Measurements from ENCODE around the gene SIGLEC10. TPM values are rescaled to one million over a fixed set of nuclear protein-coding genes. Genes with fewer than 3 reads are reported as not detected.

The SIGLEC10 gene
- total RNA-seq, 1 donor from 2014 or later, result 12.6 TPM

Other genes with a start within 250 kb of the SIGLEC10 start
- gene CD33, start 192.6 kb downstream of the SIGLEC10 start, total RNA-seq, result 20.7 TPM
- gene SIGLECL1, start 166.6 kb downstream of the SIGLEC10 start, total RNA-seq, result not detected
- not detected for gene IGLON5, start 106.0 kb downstream of the SIGLEC10 start, total RNA-seq
- gene VSIG10L, start 75.5 kb downstream of the SIGLEC10 start, total RNA-seq, result 2.1 TPM
- gene ETFB, start 51.3 kb downstream of the SIGLEC10 start, total RNA-seq, result 54.5 TPM
- gene CLDND2, start 48.6 kb downstream of the SIGLEC10 start, total RNA-seq, result 0.64 TPM
- gene NKG7, start 45.0 kb downstream of the SIGLEC10 start, total RNA-seq, result 25.1 TPM
- not detected for gene LIM2, start 29.7 kb downstream of the SIGLEC10 start, total RNA-seq
- not detected for gene C19orf84, start 27.1 kb downstream of the SIGLEC10 start, total RNA-seq
- gene SIGLEC8, start 40.8 kb upstream of the SIGLEC10 start, total RNA-seq, result 2.1 TPM
- not detected for gene CEACAM18, start 60.9 kb upstream of the SIGLEC10 start, total RNA-seq
- gene SIGLEC12, start 84.2 kb upstream of the SIGLEC10 start, total RNA-seq, result 3.7 TPM
- gene SIGLEC6, start 114.0 kb upstream of the SIGLEC10 start, total RNA-seq, result 9.4 TPM
- 13.8 TPM for gene ZNF175, start 153.6 kb upstream of the SIGLEC10 start, total RNA-seq
- gene SIGLEC5, start 212.8 kb upstream of the SIGLEC10 start, total RNA-seq, result 0.90 TPM
- gene SIGLEC14, start 229.2 kb upstream of the SIGLEC10 start, total RNA-seq, result 11.8 TPM